Lower leg skin (tissue), 4 donors: ENCODE measurements around the gene DCAF11. TPM values are rescaled to one million over a fixed set of nuclear protein-coding genes. Genes with fewer than 3 reads are reported as not detected.

Source experiments
- DNase-seq, 2 donors: peaks; one replicate each; pipeline ENCODE4 v3.0.0-alpha.2; 2019; ENCODE audit warnings: low spot score in 2 of 2
- H3K4me3 ChIP-seq: fragments of 200-600 bp; sonication (generic); 2 replicates; pipeline ENCODE4 v1.5.1; 2017; ENCODE audit warnings: mild to moderate bottlenecking, low read depth; ENCODE audit not compliant: poor library complexity, severe bottlenecking
- CTCF ChIP-seq, 3 donors: fragments of 450-650 bp; IDR thresholded peaks; one replicate each; pipeline ENCODE4 v1.5.1; 2016; ENCODE audit warnings: antibody characterized with exemption in 3 of 3, mild to moderate bottlenecking in 3 of 3, moderate library complexity in 2 of 3
- POLR2A ChIP-seq, 2 donors: fragments of 450-650 bp; IDR thresholded peaks; one replicate each; pipeline ENCODE4 v1.6.1; 2016 to 2017; ENCODE audit warnings: antibody characterized with exemption in 2 of 2, mild to moderate bottlenecking in 1 of 2, moderate library complexity in 1 of 2
- WGBS, 2 donors: methylation state at CpG; one replicate each; pipeline ENCODE4 v1.1.5; 2018; 5-methylcytosine and 5-hydroxymethylcytosine counted together
- intact Hi-C: fragments of 100-400 bp; cut with DNase I; formaldehyde crosslinking; loops from one replicate; pipeline ENCODE4 v1.15.0; 2023; ENCODE audit warnings: low total_unique reads
- total RNA-seq, 4 donors: library from RNA; depleted of rRNA; stranded (reverse); fragments of >200 nt; gene quantifications; one replicate each; pipeline ENCODE4 v1.1.0, GENCODE V29; 2016

The DCAF11 gene
- 100 to 1,000 TPM in 1 of 4 donors, 10 to 100 TPM in 3; 53.3 to 134 (median 64.3) TPM for total RNA-seq

- DNase-seq: peak; percentile 99 to 100
- TF ChIP-seq CTCF (IDR thresholded peaks at IDR 0.05) (peak in 1 of 3 donors; percentile 90), POLR2A (IDR thresholded peaks at IDR 0.05) (no peak)
- 0 to 1% methylated on average over 44 to 64 of the region's 65 CpGs for WGBS, 2 donors
- H3K4me3 ChIP-seq: peak within 1 kb of the TSS; percentile 66
- intact Hi-C loops: no loop called here
Measured at GRCh38 chr14:24114532-24115421, at the start of gene DCAF11, which contains the start of gene NRL. Gene DCAF11 (plus strand): TSS chr14:24114777. CDS start chr14:24115595, 818 bp downstream. Gene NRL (minus strand): TSS chr14:24114949. CDS start chr14:24082848, 32,101 bp downstream.

GRCh38 chr14:24064856-24065255, 49.7 kb upstream of the DCAF11 start:
- TF ChIP-seq CTCF (IDR thresholded peaks at IDR 0.05): no peak
- TF ChIP-seq POLR2A (IDR thresholded peaks at IDR 0.05): no peak
- intact Hi-C loops: no loop called here
- no peak overlapping the region for H3K4me3 ChIP-seq
- 79 to 84% methylated on average over 15 of the region's 15 CpGs for WGBS, 2 donors
- DNase-seq: no peak

GRCh38 chr14:24065408-24065807, 49.2 kb upstream of the DCAF11 start:
- no peak for TF ChIP-seq CTCF (IDR thresholded peaks at IDR 0.05)
- TF ChIP-seq POLR2A (IDR thresholded peaks at IDR 0.05): no peak
- DNase-seq: no peak
- intact Hi-C loops: no loop called here
- H3K4me3 ChIP-seq: no peak overlapping the region
- WGBS, 2 donors: 82 to 92% methylated on average over 8 of the region's 8 CpGs

- WGBS, 2 donors: 89 to 90% methylated on average over 8 of the region's 8 CpGs
- intact Hi-C loops: no loop called here
Measured at GRCh38 chr14:24066496-24067132, 48.0 kb upstream of the DCAF11 start.

More at GRCh38 chr14:24066496-24067132, 48.0 kb upstream of the DCAF11 start:
- DNase-seq: no peak
- TF ChIP-seq POLR2A (IDR thresholded peaks at IDR 0.05) (no peak), CTCF (IDR thresholded peaks at IDR 0.05) (no peak)
- H3K4me3 ChIP-seq: no peak overlapping the region
